ENCODE measurements around the gene IQSEC1.

DNA sequence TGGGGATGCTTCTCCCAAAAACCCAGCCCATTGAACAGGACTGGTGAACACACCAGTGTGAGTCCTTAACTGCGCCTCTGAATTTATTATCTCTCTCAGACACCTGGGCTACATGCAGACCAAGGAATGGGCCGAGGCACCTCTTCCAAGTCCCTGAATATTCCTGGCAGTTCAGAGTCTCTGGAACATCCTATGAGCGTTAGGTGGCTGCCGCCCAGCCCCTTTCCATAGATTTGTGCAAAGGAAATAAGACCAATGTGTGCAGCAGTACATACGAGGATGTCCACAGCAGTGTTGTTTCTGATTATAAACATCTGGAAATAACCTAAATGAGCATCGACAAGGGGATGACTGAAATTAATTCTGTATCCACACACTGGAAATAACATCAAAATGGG lies 127.0 kb downstream of the IQSEC1 start:
- TF ChIP-seq, protein P1, sequence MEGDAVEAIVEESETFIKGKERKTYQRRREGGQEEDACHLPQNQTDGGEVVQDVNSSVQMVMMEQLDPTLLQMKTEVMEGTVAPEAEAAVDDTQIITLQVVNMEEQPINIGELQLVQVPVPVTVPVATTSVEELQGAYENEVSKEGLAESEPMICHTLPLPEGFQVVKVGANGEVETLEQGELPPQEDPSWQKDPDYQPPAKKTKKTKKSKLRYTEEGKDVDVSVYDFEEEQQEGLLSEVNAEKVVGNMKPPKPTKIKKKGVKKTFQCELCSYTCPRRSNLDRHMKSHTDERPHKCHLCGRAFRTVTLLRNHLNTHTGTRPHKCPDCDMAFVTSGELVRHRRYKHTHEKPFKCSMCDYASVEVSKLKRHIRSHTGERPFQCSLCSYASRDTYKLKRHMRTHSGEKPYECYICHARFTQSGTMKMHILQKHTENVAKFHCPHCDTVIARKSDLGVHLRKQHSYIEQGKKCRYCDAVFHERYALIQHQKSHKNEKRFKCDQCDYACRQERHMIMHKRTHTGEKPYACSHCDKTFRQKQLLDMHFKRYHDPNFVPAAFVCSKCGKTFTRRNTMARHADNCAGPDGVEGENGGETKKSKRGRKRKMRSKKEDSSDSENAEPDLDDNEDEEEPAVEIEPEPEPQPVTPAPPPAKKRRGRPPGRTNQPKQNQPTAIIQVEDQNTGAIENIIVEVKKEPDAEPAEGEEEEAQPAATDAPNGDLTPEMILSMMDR (IDR thresholded peaks at IDR 0.05): no peak
- TF ChIP-seq POLR2A (IDR thresholded peaks at IDR 0.05): no peak

Measured in Peyer's patch (tissue), 4 donors.